ENCODE data around the gene PLXNA4. TPM values are rescaled to one million over a fixed set of nuclear protein-coding genes. Genes with fewer than 3 reads are reported as not detected.

Gene PLXNA4
- total RNA-seq, 1 experiment from 2014 or later = not detected

- no peak for TF ChIP-seq CTCF (IDR thresholded peaks at IDR 0.05; ENCODE audit: unreplicated experiment)
- CTCF ChIA-PET = interaction anchor here (0.6 kb wide), 2 partner anchors 1432 to 1572 kb away, joined by 3 read pairs; no protein-coding TSS in a partner anchor
These were observed 38.7 kb downstream of the PLXNA4 start for GRCh38 chr7:132537456-132538145.

GRCh38 chr7:132536654-132537395, 39.4 kb downstream of the PLXNA4 start:
- no TSS peak for BruUV-seq (replicated peaks)
- H3K4me3 Mint-ChIP-seq (ENCODE audit: unreplicated experiment) = no peak overlapping the region
- no peaks in the 10 kb centered on the region for H3K36me3 Mint-ChIP-seq (ENCODE audit: insufficient read depth, unreplicated experiment)
- no peak for DNase-seq (ENCODE audit: unreplicated experiment)
- ChIA-PET CTCF (interaction anchor here (0.6 kb wide), 3 partner anchors 191 to 1573 kb away, joined by 3 read pairs; no protein-coding TSS in a partner anchor), POLR2A (no interaction called here)
- H3K27ac Mint-ChIP-seq (ENCODE audit: low read depth, unreplicated experiment) = no peak overlapping the region
- H3K4me1 Mint-ChIP-seq (ENCODE audit: insufficient read depth, unreplicated experiment) = no peaks in the 10 kb centered on the region
- no peak for TF ChIP-seq CTCF (IDR thresholded peaks at IDR 0.05; ENCODE audit: unreplicated experiment)
- intact Hi-C loops (cut with micrococcal nuclease) = no loop called here
- H3K9me3 Mint-ChIP-seq (ENCODE audit: unreplicated experiment) = no peaks in the 10 kb centered on the region
- H3K27me3 Mint-ChIP-seq (ENCODE audit: insufficient read depth, unreplicated experiment) = peaks cover 41% of the 10 kb centered on the region

More at GRCh38 chr7:132537456-132538145, 38.7 kb downstream of the PLXNA4 start:
- no peak for DNase-seq (ENCODE audit: unreplicated experiment)
- POLR2A ChIA-PET = no interaction called here
- no peak overlapping the region for H3K27ac Mint-ChIP-seq (ENCODE audit: low read depth, unreplicated experiment)
- H3K4me1 Mint-ChIP-seq (ENCODE audit: insufficient read depth, unreplicated experiment) = no peaks in the 10 kb centered on the region
- intact Hi-C loops (cut with micrococcal nuclease) = no loop called here
- no peak overlapping the region for H3K4me3 Mint-ChIP-seq (ENCODE audit: unreplicated experiment)
- no peaks in the 10 kb centered on the region for H3K9me3 Mint-ChIP-seq (ENCODE audit: unreplicated experiment)
- H3K27me3 Mint-ChIP-seq (ENCODE audit: insufficient read depth, unreplicated experiment) = peaks cover 41% of the 10 kb centered on the region
- H3K36me3 Mint-ChIP-seq (ENCODE audit: insufficient read depth, unreplicated experiment) = no peaks in the 10 kb centered on the region
- BruUV-seq (replicated peaks) = no TSS peak

GRCh38 chr7:132533916-132534315, 42.4 kb downstream of the PLXNA4 start:
- CTCF ChIA-PET = no interaction called here
- H3K9me3 Mint-ChIP-seq (ENCODE audit: unreplicated experiment) = no peaks in the 10 kb centered on the region
- no peak overlapping the region for H3K4me3 Mint-ChIP-seq (ENCODE audit: unreplicated experiment)
- intact Hi-C loops (cut with micrococcal nuclease) = no loop called here
- no peaks in the 10 kb centered on the region for H3K4me1 Mint-ChIP-seq (ENCODE audit: insufficient read depth, unreplicated experiment)
- no peak for TF ChIP-seq CTCF (IDR thresholded peaks at IDR 0.05; ENCODE audit: unreplicated experiment)
- no peak for DNase-seq (ENCODE audit: unreplicated experiment)
- no peak overlapping the region for H3K27ac Mint-ChIP-seq (ENCODE audit: low read depth, unreplicated experiment)
- no peaks in the 10 kb centered on the region for H3K36me3 Mint-ChIP-seq (ENCODE audit: insufficient read depth, unreplicated experiment)
- peaks cover 43% of the 10 kb centered on the region for H3K27me3 Mint-ChIP-seq (ENCODE audit: insufficient read depth, unreplicated experiment)
- POLR2A ChIA-PET = no interaction called here
- BruUV-seq (replicated peaks) = no TSS peak

- intact Hi-C loops (cut with micrococcal nuclease) = no loop called here
- DNase-seq (ENCODE audit: unreplicated experiment) = no peak
- no peak overlapping the region for H3K4me3 Mint-ChIP-seq (ENCODE audit: unreplicated experiment)
- CTCF ChIA-PET = no interaction called here
- H3K27me3 Mint-ChIP-seq (ENCODE audit: insufficient read depth, unreplicated experiment) = peaks cover 30% of the 10 kb centered on the region
- no peak for TF ChIP-seq CTCF (IDR thresholded peaks at IDR 0.05; ENCODE audit: unreplicated experiment)
- H3K36me3 Mint-ChIP-seq (ENCODE audit: insufficient read depth, unreplicated experiment) = no peaks in the 10 kb centered on the region
- no peaks in the 10 kb centered on the region for H3K9me3 Mint-ChIP-seq (ENCODE audit: unreplicated experiment)
- H3K27ac Mint-ChIP-seq (ENCODE audit: low read depth, unreplicated experiment) = no peak overlapping the region
- POLR2A ChIA-PET = no interaction called here
- H3K4me1 Mint-ChIP-seq (ENCODE audit: insufficient read depth, unreplicated experiment) = no peaks in the 10 kb centered on the region
- no TSS peak for BruUV-seq (replicated peaks)
These were observed 44.0 kb downstream of the PLXNA4 start for GRCh38 chr7:132532281-132532680.
